Activated CD8-positive, alpha-beta T cell treated with anti-CD3 and anti-CD28 coated beads for 36 hours (primary cell): ENCODE results near the gene PARP3. TPM values are rescaled to one million over a fixed set of nuclear protein-coding genes. Genes with fewer than 3 reads are reported as not detected.

Experiments used
- ATAC-seq: fragments of 200-7000 bp; cut with Tn5 transposase; one replicate; pipeline ENCODE4 v1.10.0; 2021; ENCODE audit warnings: mild to moderate bottlenecking, moderate library complexity
- CTCF ChIA-PET: fragments of 350-600 bp; sonication (Branson Sonifier 250); formaldehyde crosslinking; loops from one replicate; lab custom pipeline; 2021; ENCODE audit warnings: antibody characterized with exemption; lab: Charles Lee
- POLR2A ChIA-PET: fragments of 350-600 bp; sonication (Branson Sonifier 250); formaldehyde crosslinking; loops from one replicate; lab custom pipeline; 2021; ENCODE audit warnings: antibody characterized with exemption; lab: Charles Lee
- DNase-seq: peaks from one replicate; pipeline ENCODE4 v3.0.0-alpha.2; 2020
- H3K27ac Mint-ChIP-seq: one replicate; pipeline ENCODE4 v1.8.0; 2021; ENCODE audit warnings: mild to moderate bottlenecking, mixed read lengths
- H3K27me3 Mint-ChIP-seq: one replicate; pipeline ENCODE4 v1.8.0; 2021; ENCODE audit warnings: mixed read lengths
- H3K36me3 Mint-ChIP-seq: one replicate; pipeline ENCODE4 v1.8.0; 2021; ENCODE audit warnings: low read depth, mixed read lengths
- H3K4me1 Mint-ChIP-seq: one replicate; pipeline ENCODE4 v1.8.0; 2021; ENCODE audit warnings: low read depth, mixed read lengths
- H3K4me3 Mint-ChIP-seq: one replicate; pipeline ENCODE4 v1.8.0; 2021; ENCODE audit warnings: mild to moderate bottlenecking, moderate library complexity, mixed read lengths
- H3K9me3 Mint-ChIP-seq: one replicate; pipeline ENCODE4 v1.8.0; 2021; ENCODE audit warnings: mixed read lengths
- CTCF ChIP-seq: fragments of 200-600 bp; IDR thresholded peaks from one replicate; pipeline ENCODE4 v1.8.0; 2022; ENCODE audit warnings: antibody characterized with exemption, mild to moderate bottlenecking
- intact Hi-C: fragments of 100-400 bp; cut with micrococcal nuclease; formaldehyde crosslinking; loops from one replicate; pipeline ENCODE4 v1.10.0; 2022
- total RNA-seq, 2 experiments: library from RNA; stranded (reverse); gene quantifications; one replicate each; pipeline ENCODE4 v1.2.3, GENCODE V29; 2021

The PARP3 gene
- total RNA-seq, 2 experiments from 2014 or later = 11.5 to 12.7 TPM

- H3K4me1 Mint-ChIP-seq = peaks cover 19% of the 10 kb centered on the region
- peaks cover 5% of the 10 kb centered on the region for H3K36me3 Mint-ChIP-seq
- no peak for TF ChIP-seq CTCF
- CTCF ChIA-PET = interaction anchor here (1.5 to 3.3 kb wide), 3 partner anchors 13 to 33 kb away, joined by 3 to 14 read pairs (median 8); partner anchors contain the start of genes ACY1, PARP3 and RRP9
- no peak overlapping the region for H3K27ac Mint-ChIP-seq
- intact Hi-C loops = no loop called here
- POLR2A ChIA-PET = interaction anchor here (1.1 to 1.8 kb wide), 5 partner anchors 12 to 32 kb away, joined by 3 to 11 read pairs (median 6); partner anchors contain the start of gene RRP9
- ATAC-seq = no peak
- DNase-seq = no peak
- no peak overlapping the region for H3K4me3 Mint-ChIP-seq
- no peaks in the 10 kb centered on the region for H3K27me3 Mint-ChIP-seq
- H3K9me3 Mint-ChIP-seq = no peaks in the 10 kb centered on the region
These were observed 26.9 kb downstream of the PARP3 start for GRCh38 chr3:51968883-51969678.

GRCh38 chr3:51969841-51970240 lies 27.7 kb downstream of the PARP3 start:
- intact Hi-C loops = no loop called here
- peaks cover 5% of the 10 kb centered on the region for H3K36me3 Mint-ChIP-seq
- no peaks in the 10 kb centered on the region for H3K9me3 Mint-ChIP-seq
- ChIA-PET CTCF (interaction anchor here (1.5 kb wide), 2 partner anchors 13 to 33 kb away, joined by 3 to 8 read pairs; partner anchors contain the start of gene ACY1), POLR2A (interaction anchor here (0.8 to 1.8 kb wide), 6 partner anchors 12 to 33 kb away, joined by 3 to 11 read pairs (median 4); partner anchors contain the start of genes GPR62 and RRP9)
- no peaks in the 10 kb centered on the region for H3K27me3 Mint-ChIP-seq
- DNase-seq (no peak), ATAC-seq (no peak)
- TF ChIP-seq CTCF = no peak
- H3K4me1 Mint-ChIP-seq = peaks cover 23% of the 10 kb centered on the region
- H3K27ac Mint-ChIP-seq = no peak overlapping the region
- no peak overlapping the region for H3K4me3 Mint-ChIP-seq

GRCh38 chr3:51970606-51971300 lies 28.6 kb downstream of the PARP3 start:
- Mint-ChIP-seq H3K9me3 (no peaks in the 10 kb centered on the region), H3K4me3 (no peak overlapping the region), H3K27me3 (no peaks in the 10 kb centered on the region), H3K27ac (no peak overlapping the region), H3K36me3 (peaks cover 5% of the 10 kb centered on the region), H3K4me1 (peaks cover 29% of the 10 kb centered on the region)
- intact Hi-C loops = no loop called here
- ChIA-PET POLR2A (interaction anchor here (0.8 to 5.4 kb wide), 4 partner anchors 13 to 30 kb away, joined by 3 to 43 read pairs (median 4); partner anchors contain the start of genes ACY1, GPR62 and RRP9), CTCF (no interaction called here)
- TF ChIP-seq CTCF = no peak
- ATAC-seq (no peak), DNase-seq (no peak)

GRCh38 chr3:51971350-51971749 lies 29.2 kb downstream of the PARP3 start:
- ChIA-PET CTCF (interaction anchor here (3.8 kb wide), 1 partner anchor 12 kb away, joined by 40 read pairs; the partner anchor contains the start of gene ACY1), POLR2A (interaction anchor here (5.4 kb wide), 1 partner anchor 12 kb away, joined by 43 read pairs; the partner anchor contains the start of gene ACY1)
- Mint-ChIP-seq H3K27ac (no peak overlapping the region), H3K9me3 (no peaks in the 10 kb centered on the region), H3K27me3 (no peaks in the 10 kb centered on the region), H3K4me3 (no peak overlapping the region), H3K36me3 (peaks cover 5% of the 10 kb centered on the region), H3K4me1 (peaks cover 31% of the 10 kb centered on the region)
- no peak for TF ChIP-seq CTCF
- ATAC-seq = no peak
- DNase-seq = no peak
- intact Hi-C loops = no loop called here
